Mesenchymal stem cell (in vitro differentiated cells and primary cell): ENCODE data around the gene GAGE12J.
"Not testable (repeated sequence)": the region's sequence is repeated elsewhere in the genome, so short reads cannot be mapped to it uniquely, and the experiment has no call there.

ENCODE experiments used
- DNase-seq: peaks from one replicate; pipeline ENCODE4 v3.0.0-alpha.2; 2013
- H2AFZ ChIP-seq: one replicate; pipeline ENCODE4 v1.6.1; 2013; ENCODE audit warnings: low read depth, mild to moderate bottlenecking, control low read depth, inconsistent platforms, low read length, moderate library complexity
- H2AK5ac ChIP-seq: 2 replicates; pipeline ENCODE4 v1.6.1; 2013; ENCODE audit warnings: low read length, moderate library complexity, mild to moderate bottlenecking, inconsistent platforms; ENCODE audit not compliant: severe bottlenecking
- H2BK120ac ChIP-seq: one replicate; pipeline ENCODE4 v1.6.1; 2013; ENCODE audit warnings: low read depth, mild to moderate bottlenecking, inconsistent platforms, low read length, moderate library complexity
- H2BK12ac ChIP-seq, 2 experiments: one replicate each; pipeline ENCODE4 v1.6.1; 2013; ENCODE audit warnings: inconsistent platforms in 2 of 2, low read length in 2 of 2, mild to moderate bottlenecking in 2 of 2, moderate library complexity in 2 of 2, control low read depth in 1 of 2
- H2BK15ac ChIP-seq: one replicate; pipeline ENCODE4 v1.6.1; 2013; ENCODE audit warnings: mild to moderate bottlenecking, low read depth, inconsistent platforms; ENCODE audit not compliant: poor library complexity, severe bottlenecking
- H2BK5ac ChIP-seq: 2 replicates; pipeline ENCODE4 v1.6.1; 2013; ENCODE audit warnings: low read depth, mild to moderate bottlenecking, low read length, control low read depth, inconsistent platforms; ENCODE audit not compliant: poor library complexity, severe bottlenecking
- H3K14ac ChIP-seq, 2 experiments: one replicate each; pipeline ENCODE4 v1.6.1; 2013; ENCODE audit warnings: inconsistent platforms in 2 of 2, low read length in 2 of 2, control low read depth in 1 of 2, mild to moderate bottlenecking in 1 of 2, moderate library complexity in 1 of 2
- H3K18ac ChIP-seq, 2 experiments: one replicate each; pipeline ENCODE4 v1.6.1; 2013; ENCODE audit warnings: inconsistent platforms in 2 of 2, low read length in 2 of 2, control low read depth in 1 of 2, low read depth in 1 of 2, mild to moderate bottlenecking in 1 of 2
- H3K23ac ChIP-seq, 2 experiments: one replicate each; pipeline ENCODE4 v1.6.1; 2013; ENCODE audit warnings: inconsistent platforms in 2 of 2, low read length in 2 of 2, mild to moderate bottlenecking in 2 of 2, moderate library complexity in 2 of 2, control low read depth in 1 of 2
- H3K27ac ChIP-seq: 2 replicates; pipeline ENCODE4 v1.5.1; 2013; ENCODE audit warnings: mild to moderate bottlenecking, moderate library complexity, low read length, control low read depth, inconsistent platforms; ENCODE audit not compliant: poor library complexity, severe bottlenecking
- H3K27me3 ChIP-seq, 2 experiments: 2 replicates each; pipeline versions ENCODE4 v1.6.1 to v1.7.0; 2013; ENCODE audit warnings: low read length in 2 of 2, mild to moderate bottlenecking in 2 of 2, moderate library complexity in 2 of 2, control low read depth in 1 of 2, inconsistent platforms in 1 of 2; ENCODE audit not compliant: control insufficient read depth in 1 of 2, insufficient read depth in 1 of 2
- H3K36me3 ChIP-seq, 2 experiments: 2 replicates each; pipeline versions ENCODE4 v1.6.1 to v1.7.0; 2013; ENCODE audit warnings: low read length in 2 of 2, control low read depth in 1 of 2, inconsistent platforms in 1 of 2, low read depth in 1 of 2, mild to moderate bottlenecking in 1 of 2; ENCODE audit not compliant: insufficient read depth in 2 of 2, control insufficient read depth in 1 of 2
- H3K4ac ChIP-seq, 2 experiments: one replicate each; pipeline ENCODE4 v1.6.1; 2013; ENCODE audit warnings: inconsistent platforms in 2 of 2, low read length in 2 of 2, mild to moderate bottlenecking in 2 of 2, moderate library complexity in 2 of 2, control low read depth in 1 of 2, low read depth in 1 of 2
- H3K4me1 ChIP-seq: 2 replicates; pipeline ENCODE4 v1.6.1; 2013; ENCODE audit warnings: low read depth, low read length, control low read depth; ENCODE audit not compliant: control insufficient read depth, insufficient read depth
- H3K4me2 ChIP-seq: 2 replicates; pipeline ENCODE4 v1.6.1; 2013; ENCODE audit warnings: low read length, mild to moderate bottlenecking, inconsistent platforms; ENCODE audit not compliant: poor library complexity, severe bottlenecking
- H3K4me3 ChIP-seq, 2 experiments: 2 replicates each; pipeline versions ENCODE4 v1.5.1 to v1.7.0; 2013; ENCODE audit warnings: low read length in 2 of 2, mild to moderate bottlenecking in 2 of 2, control low read depth in 1 of 2, low read depth in 1 of 2; ENCODE audit not compliant: insufficient read depth in 1 of 2
- H3K79me1 ChIP-seq: replicated peaks from 2 replicates; pipeline ENCODE4 v1.6.1; 2013; ENCODE audit warnings: mild to moderate bottlenecking, control low read depth, low read length, inconsistent platforms; ENCODE audit not compliant: poor library complexity, severe bottlenecking
- H3K9ac ChIP-seq: 2 replicates; pipeline ENCODE4 v1.7.0; 2013; ENCODE audit warnings: mild to moderate bottlenecking, low read length, moderate library complexity
- H3K9me3 ChIP-seq: 2 replicates; pipeline ENCODE4 v1.7.0; 2013; ENCODE audit warnings: mild to moderate bottlenecking, low read length; ENCODE audit not compliant: control insufficient read depth
- H4K8ac ChIP-seq: one replicate; pipeline ENCODE4 v1.6.1; 2013; ENCODE audit warnings: inconsistent platforms, mild to moderate bottlenecking, low read length, moderate library complexity
- H4K91ac ChIP-seq: one replicate; pipeline ENCODE4 v1.6.1; 2013; ENCODE audit warnings: mild to moderate bottlenecking, low read length, inconsistent platforms
- WGBS: methylation state at CpG from one replicate; pipeline ENCODE4 v1.1.7; 2013; ENCODE audit warnings: mixed read lengths; 5-methylcytosine and 5-hydroxymethylcytosine counted together

Gene GAGE12J

DNA sequence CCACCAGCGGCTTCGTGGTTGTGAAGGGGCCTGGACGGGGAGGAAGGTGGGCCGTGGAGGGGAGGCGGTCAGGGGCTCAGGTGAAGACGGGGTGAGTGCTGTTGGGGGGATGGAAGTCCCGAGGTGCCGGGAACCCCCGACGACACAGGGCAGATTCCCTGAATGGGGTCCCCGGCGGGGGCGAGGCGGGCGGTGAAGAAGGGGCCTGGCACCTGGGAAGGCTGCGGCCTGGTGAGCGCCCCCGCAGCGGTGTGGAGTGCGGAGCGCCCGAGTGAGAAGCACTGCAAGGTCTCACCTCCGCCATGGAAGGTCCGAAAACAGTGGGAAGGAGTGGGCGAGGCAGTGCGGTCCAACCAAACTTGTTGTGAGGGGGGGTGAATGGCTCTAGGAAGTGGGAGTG, 10.0 kb downstream of the GAGE12J start:
- not testable (repeated sequence) for H3K4me3 ChIP-seq, H3K9me3 ChIP-seq, H3K4me2 ChIP-seq, H3K4ac ChIP-seq, H4K91ac ChIP-seq, H3K27ac ChIP-seq, H3K27me3 ChIP-seq, H3K9ac ChIP-seq, H2AFZ ChIP-seq, H3K14ac ChIP-seq, H4K8ac ChIP-seq, H3K36me3 ChIP-seq, H3K18ac ChIP-seq, H2BK120ac ChIP-seq, DNase-seq, H2BK15ac ChIP-seq, H2BK12ac ChIP-seq, H3K79me1 ChIP-seq, H2AK5ac ChIP-seq, H2BK5ac ChIP-seq, H3K4me1 ChIP-seq, H3K23ac ChIP-seq
- no CpG with 5 or more reads among the region's 26 CpGs for WGBS

DNA sequence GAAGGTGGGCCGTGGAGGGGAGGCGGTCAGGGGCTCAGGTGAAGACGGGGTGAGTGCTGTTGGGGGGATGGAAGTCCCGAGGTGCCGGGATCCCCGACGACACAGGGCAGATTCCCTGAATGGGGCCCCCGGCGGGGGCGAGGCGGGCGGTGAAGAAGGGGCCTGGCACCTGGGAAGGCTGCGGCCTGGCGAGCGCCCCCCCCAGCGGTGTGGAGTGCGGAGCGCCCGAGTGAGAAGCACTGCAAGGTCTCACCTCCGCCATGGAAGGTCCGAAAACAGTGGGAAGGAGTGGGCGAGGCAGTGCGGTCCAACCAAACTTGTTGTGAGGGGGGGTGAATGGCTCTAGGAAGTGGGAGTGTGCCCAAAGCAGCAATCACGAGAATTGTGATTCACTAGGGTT, 19.6 kb downstream of the GAGE12J start:
- not testable (repeated sequence) for H2BK12ac ChIP-seq, H3K79me1 ChIP-seq, H2BK120ac ChIP-seq, DNase-seq, H3K18ac ChIP-seq, H2AFZ ChIP-seq, H3K4ac ChIP-seq, H3K27ac ChIP-seq, H3K9me3 ChIP-seq, H3K36me3 ChIP-seq, H2BK15ac ChIP-seq, H2AK5ac ChIP-seq, H3K4me2 ChIP-seq, H3K4me1 ChIP-seq, H3K4me3 ChIP-seq, H3K14ac ChIP-seq, H2BK5ac ChIP-seq, H3K23ac ChIP-seq, H3K9ac ChIP-seq, H4K8ac ChIP-seq, H4K91ac ChIP-seq, H3K27me3 ChIP-seq
- WGBS = no CpG with 5 or more reads among the region's 24 CpGs

DNA sequence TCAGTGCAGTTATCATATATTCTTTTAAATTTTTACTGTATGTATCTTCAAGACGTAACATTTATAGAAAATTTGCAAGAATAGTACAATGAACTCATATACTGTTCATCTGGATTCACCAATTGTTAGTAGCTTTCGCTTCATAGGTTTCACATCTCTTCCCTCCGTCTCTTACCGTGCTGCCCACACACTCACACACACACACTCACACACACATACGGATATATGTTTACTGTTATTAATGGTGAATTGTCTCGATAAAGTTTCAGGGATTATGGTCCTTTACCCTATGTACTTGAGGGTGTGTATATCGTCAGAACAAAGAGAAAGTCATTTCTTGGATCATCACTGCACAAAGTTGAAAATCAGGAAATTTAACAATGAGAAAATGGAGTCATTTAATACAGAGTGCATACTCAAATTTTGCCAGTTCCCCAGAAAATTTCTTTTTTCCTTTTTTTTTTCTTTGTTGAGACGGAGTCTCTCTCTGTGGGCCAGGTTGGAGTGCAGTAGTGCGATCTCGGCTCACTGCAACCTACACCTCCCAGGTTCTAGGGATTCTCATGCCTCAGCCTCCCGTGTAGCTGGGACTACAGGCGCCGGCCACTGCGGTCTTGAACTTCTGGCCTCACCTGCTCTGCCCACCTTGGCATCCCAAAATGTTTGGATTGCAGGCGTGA, 22.8 kb downstream of the GAGE12J start:
- H3K36me3 ChIP-seq, H2BK120ac ChIP-seq, H3K23ac ChIP-seq, H3K14ac ChIP-seq, H3K27me3 ChIP-seq, H3K9ac ChIP-seq, H2BK5ac ChIP-seq, H2AFZ ChIP-seq, H3K9me3 ChIP-seq, H3K4me1 ChIP-seq, H2BK15ac ChIP-seq, H3K79me1 ChIP-seq, H3K4me2 ChIP-seq, H3K27ac ChIP-seq, H3K4ac ChIP-seq, H4K91ac ChIP-seq, DNase-seq, H2AK5ac ChIP-seq, H4K8ac ChIP-seq, H3K4me3 ChIP-seq, H3K18ac ChIP-seq, H2BK12ac ChIP-seq: not testable (repeated sequence)
- WGBS = no CpG with 5 or more reads among the region's 15 CpGs

DNA sequence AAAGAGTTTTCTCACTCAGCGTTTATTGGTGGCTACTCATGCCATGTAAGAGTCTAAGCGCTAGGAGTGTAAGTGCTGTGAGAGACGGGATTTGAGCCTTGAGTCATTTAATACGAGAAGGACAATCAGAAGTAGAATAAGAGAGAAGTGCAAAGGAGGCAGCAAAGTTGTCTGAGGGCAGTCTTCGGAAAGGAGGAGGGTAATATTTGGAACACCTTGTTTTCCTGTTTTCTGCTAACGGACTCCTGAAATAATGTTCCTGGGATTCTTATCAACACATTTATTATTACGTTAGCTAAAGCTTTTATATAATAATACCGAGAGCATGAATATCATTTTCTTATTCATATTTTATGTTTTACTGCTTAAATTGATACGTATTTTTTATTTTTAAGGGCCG, 23.6 kb downstream of the GAGE12J start:
- not testable (repeated sequence) for H3K9ac ChIP-seq, H3K4me1 ChIP-seq, H2BK15ac ChIP-seq, H2AFZ ChIP-seq, H2BK12ac ChIP-seq, H3K4me2 ChIP-seq, H3K23ac ChIP-seq, H4K91ac ChIP-seq, H2AK5ac ChIP-seq, H3K9me3 ChIP-seq, H2BK5ac ChIP-seq, H3K27ac ChIP-seq, H3K18ac ChIP-seq, H3K4me3 ChIP-seq, H3K79me1 ChIP-seq, H3K36me3 ChIP-seq, H3K4ac ChIP-seq, H3K27me3 ChIP-seq, H4K8ac ChIP-seq, DNase-seq, H2BK120ac ChIP-seq, H3K14ac ChIP-seq
- WGBS = 100% methylated on average over 2 of the region's 10 CpGs
